C4-2B (cell line): ENCODE results near the gene PPRC1.

Source experiments
- CTCF ChIP-seq: fragments of 450-650 bp; conservative IDR thresholded peaks from 2 replicates; pipeline ENCODE4 v1.5.1; 2017; ENCODE audit warnings: mild to moderate bottlenecking
- ZFX ChIP-seq: fragments of 450-650 bp; IDR thresholded peaks from 2 replicates; pipeline ENCODE4 v1.6.1; 2017

DNA sequence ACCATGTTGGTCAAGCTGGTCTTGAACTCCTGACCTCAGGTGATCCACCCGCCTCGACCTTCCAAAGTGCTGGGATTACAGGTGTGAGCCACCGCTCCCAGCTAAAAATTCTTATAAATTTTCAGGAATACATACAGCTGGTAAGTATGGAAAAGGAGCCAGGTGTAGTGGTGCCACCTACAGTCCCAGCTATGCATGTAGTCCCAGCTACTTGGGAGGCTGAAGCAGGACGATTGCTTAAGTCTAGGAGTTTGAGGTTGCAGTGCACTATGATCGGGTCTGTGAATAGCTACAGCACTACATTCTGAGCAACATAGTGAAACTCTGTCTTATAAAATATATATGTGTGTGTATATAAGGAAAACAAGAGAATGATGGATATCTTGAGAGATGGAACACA lies 31.7 kb upstream of the PPRC1 start:
- TF ChIP-seq CTCF (no peak), ZFX (no peak)
